GM19025 (cell line): ENCODE data around the gene KCNE1.
"Not testable (repeated sequence)": the region's sequence is repeated elsewhere in the genome, so short reads cannot be mapped to it uniquely, and the experiment has no call there.

Experiments
- ATAC-seq: cut with Tn5 transposase; IDR thresholded peaks from one replicate; pipeline ENCODE4 v1.9.1; 2021; ENCODE audit warnings: mild to moderate bottlenecking, low read depth, moderate library complexity; ENCODE audit not compliant: unreplicated experiment

The KCNE1 gene

DNA sequence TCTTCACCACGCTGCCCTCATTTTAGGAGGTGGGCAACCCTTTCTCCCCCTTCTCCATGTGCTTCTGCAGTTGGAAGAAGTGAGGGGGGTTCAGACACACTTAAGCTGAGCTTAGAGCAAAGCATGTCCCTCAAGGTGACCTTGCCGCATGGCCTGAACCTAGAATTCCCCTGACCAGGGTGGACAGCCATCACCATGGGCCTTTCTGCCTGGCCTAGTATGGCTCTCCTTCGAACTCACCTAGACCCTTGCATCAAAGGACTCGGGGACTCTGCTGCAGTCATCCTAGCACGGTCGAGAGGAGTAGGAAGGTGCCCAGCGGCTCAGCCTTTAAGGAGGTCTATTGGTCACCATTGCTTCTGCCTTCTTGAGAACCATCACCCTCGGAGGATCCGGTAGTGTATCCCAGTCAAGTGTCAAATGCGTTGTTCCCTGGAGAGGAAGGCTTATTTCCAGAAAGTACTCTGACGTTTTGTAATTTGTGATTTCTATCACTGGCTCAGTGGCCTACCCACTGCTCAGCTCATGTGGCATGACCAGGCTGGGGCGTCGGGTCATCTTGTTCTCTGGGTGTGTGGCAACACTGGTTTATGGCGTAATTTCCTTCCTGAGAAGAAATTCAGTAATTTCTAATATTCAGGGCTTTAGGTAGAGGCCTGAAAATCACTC is at the start of gene KCNE1:
KCNE1 (minus strand) TSS at position 424 of the 669 bp plus-strand sequence. CDS start 62,576 bp downstream, outside the sequence.
- ATAC-seq = no peak

DNA sequence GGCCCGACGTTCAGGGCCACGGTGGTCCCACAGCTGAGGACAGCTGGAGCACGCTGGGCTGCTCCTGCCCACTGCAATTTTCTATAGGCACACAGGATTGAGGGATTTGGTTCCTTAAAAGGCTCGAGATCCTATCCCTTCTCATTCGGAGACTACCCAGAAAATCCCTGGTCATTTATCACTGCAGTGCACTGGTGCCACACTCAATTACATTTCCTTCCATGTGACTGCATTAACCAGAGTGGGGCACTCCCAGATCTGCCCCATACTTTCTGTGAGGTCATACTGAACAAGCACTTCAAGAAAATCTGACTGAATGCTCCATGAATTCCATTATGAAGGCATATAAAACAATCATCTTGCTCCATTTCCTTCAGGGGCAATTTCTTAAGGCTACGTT is 49.8 kb upstream of the KCNE1 start:
- ATAC-seq = no peak

DNA sequence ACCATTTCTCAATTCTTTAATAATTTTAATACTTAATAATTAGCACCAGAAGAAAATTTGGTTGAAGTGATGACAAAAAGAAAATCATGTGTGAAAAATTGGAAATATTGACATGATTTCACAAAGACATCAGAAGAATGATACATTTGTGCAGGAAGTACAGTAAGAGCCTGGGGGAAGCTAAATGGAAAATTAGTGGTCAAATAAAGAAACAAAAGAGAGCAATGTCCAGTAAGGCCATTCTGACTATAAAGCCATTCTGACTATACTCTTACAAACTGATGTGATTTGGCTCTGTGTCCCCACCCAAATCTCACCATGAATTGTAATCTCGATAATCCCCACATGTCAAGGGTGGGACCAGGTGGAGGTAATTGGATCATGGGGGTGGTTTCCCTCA is 48.6 kb upstream of the KCNE1 start:
- no peak for ATAC-seq

GRCh38 chr21:34560021-34560420 is 48.0 kb upstream of the KCNE1 start:
- ATAC-seq = no peak

DNA sequence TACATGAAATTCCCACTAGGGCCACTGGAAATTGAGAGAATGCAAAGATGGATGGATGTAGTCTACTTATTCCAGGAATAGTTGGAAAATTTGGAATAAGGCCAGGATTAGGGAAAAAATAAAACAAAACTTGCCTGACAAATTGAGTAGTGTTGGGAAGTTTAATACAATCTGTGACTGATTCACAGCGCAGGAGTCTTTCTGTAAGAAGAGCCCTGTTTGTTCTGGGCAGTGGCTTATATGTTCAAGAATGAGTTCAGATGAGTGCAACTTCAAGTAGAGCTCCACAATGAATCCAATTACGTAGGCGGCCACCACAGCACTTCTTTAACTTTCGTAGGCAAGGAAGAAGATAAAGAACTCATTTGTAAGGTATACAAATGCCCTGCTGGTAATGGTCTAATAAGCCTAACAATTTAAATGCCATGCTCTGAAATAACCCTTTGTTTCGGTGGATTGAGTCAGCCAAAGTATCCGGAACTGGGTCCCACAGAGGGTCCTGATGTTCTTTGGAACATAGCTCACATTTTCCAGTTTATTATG is 47.1 kb upstream of the KCNE1 start:
- ATAC-seq = no peak

DNA sequence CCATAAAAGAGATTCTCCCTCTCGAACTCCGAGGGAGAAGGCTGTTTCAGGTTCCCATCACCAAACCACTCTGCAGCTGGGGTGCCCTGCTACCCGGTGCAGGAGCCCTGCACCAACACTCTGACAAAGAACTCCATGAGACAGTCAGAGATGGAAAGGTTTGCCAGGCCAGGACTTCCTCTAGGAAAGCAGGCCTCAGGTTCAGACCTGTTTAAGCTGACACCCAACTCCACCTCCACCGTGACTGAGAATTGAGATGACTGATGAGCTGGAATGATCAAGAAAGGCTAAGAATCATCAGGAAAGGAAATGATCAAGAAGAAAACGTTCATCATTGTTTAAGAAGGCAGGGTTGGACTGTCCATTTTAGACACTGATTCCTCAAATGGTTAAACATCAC is 46.2 kb upstream of the KCNE1 start:
- ATAC-seq = no peak

- no peak for ATAC-seq
Measured at GRCh38 chr21:34557261-34557660, 45.3 kb upstream of the KCNE1 start.

- ATAC-seq = not testable (repeated sequence)
Measured at GRCh38 chr21:34554670-34555069, 42.7 kb upstream of the KCNE1 start.

- no peak for ATAC-seq
Measured at GRCh38 chr21:34554227-34554626, 42.2 kb upstream of the KCNE1 start.

DNA sequence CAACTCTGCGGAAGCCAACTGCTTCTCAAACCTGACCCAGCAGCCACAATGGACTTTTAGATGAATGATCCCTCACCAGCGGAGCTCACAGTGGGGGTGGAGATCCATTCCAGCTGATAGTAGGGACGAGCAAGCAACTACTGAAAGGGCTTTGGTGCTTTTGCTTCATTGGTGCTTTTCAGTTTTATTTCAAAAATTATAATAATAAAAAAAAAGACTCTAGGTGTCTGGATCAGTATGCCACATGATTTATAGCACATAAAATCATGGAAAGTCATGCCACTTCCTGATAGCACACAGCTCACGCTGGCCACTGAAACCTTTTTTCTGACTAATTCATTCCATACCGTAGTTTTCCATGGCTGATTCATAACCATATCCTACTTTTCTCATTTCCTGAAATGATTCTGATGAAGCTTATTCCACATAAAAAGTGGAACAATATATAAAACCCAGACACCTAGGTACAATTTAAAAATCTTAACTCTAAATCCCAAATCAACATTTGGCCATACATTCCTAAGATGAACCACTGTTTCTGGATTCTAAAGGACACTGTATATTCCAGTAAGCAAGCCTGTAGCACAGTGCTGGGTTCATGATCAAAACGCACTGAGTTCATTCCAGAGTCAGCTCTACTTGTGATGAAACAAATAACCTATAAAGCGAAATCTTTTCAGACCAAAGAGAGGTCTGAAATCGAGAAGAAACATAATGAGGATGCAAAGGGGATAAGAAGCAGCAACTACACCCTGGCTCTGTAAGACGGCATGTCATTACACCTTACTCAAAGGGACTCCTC is 41.3 kb upstream of the KCNE1 start:
- ATAC-seq = no peak

GRCh38 chr21:34552360-34553098 is 40.5 kb upstream of the KCNE1 start:
- ATAC-seq = no peak

DNA sequence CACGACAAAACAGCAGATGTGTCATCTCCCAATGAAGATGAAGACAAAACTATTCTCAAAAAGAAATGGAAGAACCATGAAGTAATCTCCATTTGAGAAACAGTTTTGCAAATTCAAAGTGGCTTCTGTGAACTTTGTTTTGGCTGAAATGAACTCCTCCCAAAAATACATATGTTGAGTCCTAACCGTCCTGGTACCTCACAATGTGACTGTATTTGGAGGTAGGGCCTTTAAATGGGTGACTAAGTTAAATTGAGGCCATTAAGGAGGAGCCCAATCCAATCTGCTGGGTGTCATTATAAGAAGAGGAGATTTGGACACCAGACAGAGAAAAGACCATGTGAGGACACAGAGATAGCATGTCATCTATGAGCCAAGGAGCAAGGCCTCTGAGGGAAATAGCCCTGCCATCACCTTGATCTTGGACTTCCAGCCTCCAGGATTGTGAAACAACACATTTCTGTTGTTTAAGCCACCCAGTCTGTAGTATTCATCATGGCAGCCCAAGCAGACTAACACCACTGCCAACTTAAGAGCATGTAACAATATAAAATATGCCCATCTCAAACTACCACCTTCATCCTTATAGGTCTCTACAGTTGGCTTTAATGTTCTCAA is 38.3 kb upstream of the KCNE1 start:
- ATAC-seq = no peak

GRCh38 chr21:34548781-34549376 is 36.9 kb upstream of the KCNE1 start:
- no peak for ATAC-seq

- no peak for ATAC-seq
Measured at GRCh38 chr21:34546542-34546941, 34.5 kb upstream of the KCNE1 start.

DNA sequence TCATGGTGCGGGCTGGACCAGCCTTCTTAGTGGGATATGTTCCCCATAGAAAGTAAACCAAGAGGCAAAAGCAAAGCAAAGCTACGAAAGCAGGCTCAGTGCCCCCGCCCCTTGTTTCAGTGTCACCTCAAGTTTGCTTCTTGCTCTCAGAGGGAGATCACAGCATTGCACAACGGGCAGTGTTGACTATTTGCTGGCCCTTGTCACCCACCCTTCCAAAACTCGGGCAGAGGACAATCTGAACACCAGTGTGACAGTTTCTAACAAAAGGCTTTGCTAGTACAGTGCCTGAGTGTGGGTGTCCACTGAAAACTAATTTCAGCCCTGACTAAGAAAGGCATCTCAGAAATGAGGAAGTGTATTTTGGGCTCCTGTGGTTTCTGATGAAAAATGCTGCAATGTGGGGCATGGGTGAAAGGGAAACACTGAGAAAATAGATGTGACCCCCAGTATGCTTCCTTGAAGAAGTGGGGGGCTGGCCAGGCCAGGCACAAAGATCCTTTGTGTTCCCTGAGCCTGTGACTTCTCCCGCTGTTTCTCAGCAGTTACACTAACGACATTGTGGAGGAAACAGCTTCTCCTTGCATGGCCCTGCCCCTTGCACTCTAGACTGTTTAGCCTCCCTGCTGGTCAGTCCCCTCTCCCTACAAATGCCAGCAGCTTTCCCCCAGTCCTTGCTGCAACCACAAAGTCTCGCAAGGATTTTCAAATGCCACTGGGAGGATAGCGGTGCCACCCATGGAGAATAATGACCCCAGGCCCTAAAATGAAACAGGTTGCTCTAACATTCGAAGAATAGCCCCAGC is 33.3 kb upstream of the KCNE1 start:
- peak; percentile 88 for ATAC-seq

GRCh38 chr21:34544032-34544496 is 32.1 kb upstream of the KCNE1 start:
- ATAC-seq = no peak

- ATAC-seq = no peak
Measured at GRCh38 chr21:34543017-34543416, 31.0 kb upstream of the KCNE1 start.

DNA sequence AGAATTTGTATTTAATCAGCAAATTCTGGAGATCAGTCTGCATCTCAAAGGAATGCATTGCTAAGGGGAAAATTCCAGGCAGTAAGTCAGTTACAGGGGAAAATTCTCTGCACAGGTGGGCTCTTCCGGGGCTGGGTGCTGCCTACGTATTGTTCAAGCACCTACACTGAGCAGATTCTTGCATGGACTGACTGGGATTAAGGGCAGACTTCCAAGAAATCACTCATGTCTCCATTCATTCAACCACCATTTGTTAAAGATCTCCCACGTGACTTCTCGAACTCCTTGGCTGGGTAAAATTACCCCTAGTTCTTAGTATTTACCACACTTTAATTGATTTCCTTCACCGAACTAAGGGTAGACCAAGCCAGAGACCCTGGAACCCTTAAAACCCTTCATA is 28.2 kb upstream of the KCNE1 start:
- no peak for ATAC-seq

DNA sequence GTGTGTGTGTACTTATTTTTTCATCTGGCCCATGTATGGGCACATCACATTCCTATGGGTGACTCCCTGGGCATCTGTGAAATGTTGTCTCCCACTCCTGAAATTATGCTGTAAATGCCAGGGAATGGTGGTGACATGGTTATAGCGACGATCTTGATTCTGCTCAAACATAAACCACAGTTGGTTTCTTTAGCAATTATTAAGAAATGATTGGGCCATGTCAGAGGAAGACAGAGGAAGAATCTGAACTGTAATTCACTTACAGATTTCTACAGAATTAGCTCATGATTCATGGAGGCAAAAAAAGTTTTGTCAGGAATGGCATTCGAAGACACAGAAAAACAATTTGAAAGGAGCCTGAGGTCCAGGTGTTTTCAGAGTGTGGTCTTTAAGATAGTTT is 25.8 kb upstream of the KCNE1 start:
- no peak for ATAC-seq
